OCI-M1 (cell line): Measurements from ENCODE around the gene FRS2.
A peak's percentile ranks its signal among the peaks of the same experiment; 100 is the strongest.

Experiments
- DNase-seq: peaks from one replicate; lab custom pipeline; 2025; lab: John Stamatoyannopoulos, UW

FRS2 gene

GRCh38 chr12:69501154-69501895 lies 31.1 kb downstream of the FRS2 start:
- no peak for DNase-seq

GRCh38 chr12:69502345-69503081 lies 32.3 kb downstream of the FRS2 start:
- DNase-seq = no peak

- no peak for DNase-seq
Measured at GRCh38 chr12:69508091-69508490, 37.9 kb downstream of the FRS2 start.

GRCh38 chr12:69508621-69509020 lies 38.4 kb downstream of the FRS2 start:
- DNase-seq = no peak

- no peak for DNase-seq
Measured at GRCh38 chr12:69509308-69509736, 39.1 kb downstream of the FRS2 start.

- DNase-seq = no peak
Measured at GRCh38 chr12:69509904-69510827, 40.0 kb downstream of the FRS2 start.

- no peak for DNase-seq
Measured at GRCh38 chr12:69511016-69511415, 40.8 kb downstream of the FRS2 start.

GRCh38 chr12:69511469-69512267 lies 41.5 kb downstream of the FRS2 start:
- DNase-seq = peak; percentile 20

GRCh38 chr12:69512820-69513219 lies 42.6 kb downstream of the FRS2 start:
- DNase-seq = peak; percentile 39

- no peak for DNase-seq
Measured at GRCh38 chr12:69513297-69513696, 43.1 kb downstream of the FRS2 start.

- DNase-seq = no peak
Measured at GRCh38 chr12:69514111-69514510, 43.9 kb downstream of the FRS2 start.

- DNase-seq = no peak
Measured at GRCh38 chr12:69514845-69515244, 44.7 kb downstream of the FRS2 start.

GRCh38 chr12:69515394-69515930 lies 45.3 kb downstream of the FRS2 start:
- DNase-seq = no peak

GRCh38 chr12:69516950-69517349 lies 46.8 kb downstream of the FRS2 start:
- DNase-seq = no peak

- no peak for DNase-seq
Measured at GRCh38 chr12:69517406-69517805, 47.2 kb downstream of the FRS2 start.

GRCh38 chr12:69519871-69520270 lies 49.7 kb downstream of the FRS2 start:
- DNase-seq = no peak

GRCh38 chr12:69523433-69524330 lies 53.5 kb downstream of the FRS2 start:
- DNase-seq = no peak

GRCh38 chr12:69524331-69524630 lies 54.1 kb downstream of the FRS2 start:
- no peak for DNase-seq

GRCh38 chr12:69524755-69525469 lies 54.7 kb downstream of the FRS2 start:
- DNase-seq = no peak
